Tibial artery (tissue), 4 donors: ENCODE data around the gene SLC12A3.
A peak's percentile ranks its signal among the peaks of the same experiment; 100 is the strongest.

Source experiments
- DNase-seq, 2 donors: peaks; one replicate each; pipeline ENCODE4 v3.0.0-alpha.2; 2019
- H3K27ac ChIP-seq, 2 donors: fragments of 200-600 bp; sonication (generic) in 1 of 2; 1 replicate in 1 of 2; 2 replicates in 1 of 2; pipeline ENCODE4 v1.5.1; 2018 to 2019; ENCODE audit warnings: mild to moderate bottlenecking in 1 of 2
- H3K27me3 ChIP-seq, 2 donors: fragments of 200-600 bp; sonication (generic) in 1 of 2; one replicate each; pipeline versions ENCODE4 v1.5.1 to v1.6.0; 2016 to 2019
- H3K36me3 ChIP-seq, 3 donors: fragments of 200-600 bp; sonication (generic) in 2 of 3; one replicate each; pipeline ENCODE4 v1.5.1; 2016 to 2019; ENCODE audit warnings: mild to moderate bottlenecking in 2 of 3
- H3K4me1 ChIP-seq, 4 donors: fragments of 200-600 bp; sonication (generic) in 2 of 4; 1 replicate in 3 of 4; 2 replicates in 1 of 4; pipeline ENCODE4 v1.5.1; 2016 to 2019
- H3K4me3 ChIP-seq, 2 donors: fragments of 200-600 bp; sonication (generic) in 1 of 2; 1 replicate in 1 of 2; 2 replicates in 1 of 2; pipeline ENCODE4 v1.5.1; 2018 to 2019; ENCODE audit warnings: mild to moderate bottlenecking in 2 of 2
- H3K9me3 ChIP-seq, 3 donors: fragments of 200-600 bp; sonication (generic) in 1 of 3; one replicate each; pipeline ENCODE4 v1.5.1; 2016 to 2019
- CTCF ChIP-seq, 2 experiments: fragments of 200-600 bp in 1 of 2; fragments of 450-650 bp in 1 of 2; IDR thresholded peaks; one replicate each; pipeline ENCODE4 v1.5.1; 2017 to 2019; ENCODE audit warnings: antibody characterized with exemption in 2 of 2, mild to moderate bottlenecking in 1 of 2, moderate library complexity in 1 of 2
- intact Hi-C: fragments of 100-400 bp; cut with DNase I; formaldehyde crosslinking; loops from one replicate; pipeline ENCODE4 v1.15.0; 2023; ENCODE audit warnings: low total_unique reads

The SLC12A3 gene

GRCh38 chr16:56848955-56849689 is 15.9 kb upstream of the SLC12A3 start:
- H3K27ac ChIP-seq: no peak overlapping the region
- H3K36me3 ChIP-seq: peaks cover 3 to 15% (median 5%) of the 10 kb centered on the region in 3 donors
- H3K4me3 ChIP-seq: no peak overlapping the region
- peak in 1 of 2 donors; percentile 48 for DNase-seq
- H3K27me3 ChIP-seq: no peaks in the 10 kb centered on the region
- H3K9me3 ChIP-seq: no peaks in the 10 kb centered on the region
- H3K4me1 ChIP-seq: peaks cover 0 to 16% (median 4%) of the 10 kb centered on the region in 4 donors
- no peak for TF ChIP-seq CTCF (IDR thresholded peaks at IDR 0.05)
- intact Hi-C loops: no loop called here

- no peaks in the 10 kb centered on the region for H3K9me3 ChIP-seq
- intact Hi-C loops: no loop called here
- TF ChIP-seq CTCF (IDR thresholded peaks at IDR 0.05): no peak
- H3K4me3 ChIP-seq: no peak overlapping the region
- H3K27me3 ChIP-seq: no peaks in the 10 kb centered on the region
- H3K27ac ChIP-seq: no peak overlapping the region
- peaks cover 0 to 6% (median 2%) of the 10 kb centered on the region in 3 donors for H3K36me3 ChIP-seq
- peaks cover 0 to 16% (median 4%) of the 10 kb centered on the region in 4 donors for H3K4me1 ChIP-seq
- peak in 1 of 2 donors; percentile 28 for DNase-seq
Observed at GRCh38 chr16:56849690-56850680, 15.0 kb upstream of the SLC12A3 start.

GRCh38 chr16:56851671-56852400 is 13.2 kb upstream of the SLC12A3 start:
- intact Hi-C loops: no loop called here
- H3K4me3 ChIP-seq: no peak overlapping the region
- DNase-seq: no peak
- H3K27ac ChIP-seq: no peak overlapping the region
- no peaks in the 10 kb centered on the region for H3K27me3 ChIP-seq
- peaks cover 0 to 16% (median 4%) of the 10 kb centered on the region in 4 donors for H3K4me1 ChIP-seq
- TF ChIP-seq CTCF (IDR thresholded peaks at IDR 0.05): peak in 1 of 2 experiments; percentile 14
- no peaks in the 10 kb centered on the region for H3K36me3 ChIP-seq
- H3K9me3 ChIP-seq: no peaks in the 10 kb centered on the region

- Histone ChIP-seq H3K27ac (no peak overlapping the region), H3K4me1 (peaks cover 0 to 16% (median 4%) of the 10 kb centered on the region in 4 donors), H3K27me3 (no peaks in the 10 kb centered on the region), H3K9me3 (no peaks in the 10 kb centered on the region), H3K4me3 (no peak overlapping the region), H3K36me3 (no peaks in the 10 kb centered on the region)
- no peak for TF ChIP-seq CTCF (IDR thresholded peaks at IDR 0.05)
- DNase-seq: no peak
- intact Hi-C loops: no loop called here
Observed at GRCh38 chr16:56852401-56852730, 12.6 kb upstream of the SLC12A3 start.

- no peaks in the 10 kb centered on the region for H3K27me3 ChIP-seq
- H3K27ac ChIP-seq: no peak overlapping the region
- no peak for TF ChIP-seq CTCF (IDR thresholded peaks at IDR 0.05)
- no peak overlapping the region for H3K4me3 ChIP-seq
- no peaks in the 10 kb centered on the region for H3K9me3 ChIP-seq
- H3K4me1 ChIP-seq: peaks cover 0 to 14% (median 4%) of the 10 kb centered on the region in 4 donors
- intact Hi-C loops: no loop called here
- H3K36me3 ChIP-seq: no peaks in the 10 kb centered on the region
- DNase-seq: no peak
Observed at GRCh38 chr16:56852968-56853367, 12.0 kb upstream of the SLC12A3 start.
